CD14-positive monocyte (primary cell): ENCODE data around the gene ARHGEF16. TPM values are rescaled to one million over a fixed set of nuclear protein-coding genes. Genes with fewer than 3 reads are reported as not detected.

Experiments
- DNase-seq, 3 donors: peaks; one replicate each; pipeline ENCODE4 v3.0.0-alpha.2; 2011 to 2022
- H2AFZ ChIP-seq: 2 replicates; pipeline ENCODE4 v1.6.0; 2012; ENCODE audit warnings: mild to moderate bottlenecking, low read depth, low read length, inconsistent platforms; ENCODE audit not compliant: insufficient read depth, poor library complexity, severe bottlenecking
- H3K27ac ChIP-seq, 2 donors: 1 replicate in 1 of 2; 2 replicates in 1 of 2; pipeline ENCODE4 v1.5.1; 2012 to 2013; ENCODE audit warnings: low read length in 2 of 2, control low read depth in 1 of 2, inconsistent platforms in 1 of 2, low read depth in 1 of 2, mild to moderate bottlenecking in 1 of 2
- H3K27me3 ChIP-seq, 2 donors: one replicate each; pipeline versions ENCODE4 v1.6.0 to v1.6.1; 2011 to 2013; ENCODE audit warnings: low read length in 2 of 2; ENCODE audit not compliant: control insufficient read depth in 2 of 2, insufficient read depth in 2 of 2
- H3K36me3 ChIP-seq, 2 donors: replicated peaks in 1 of 2; 1 replicate in 1 of 2; 2 replicates in 1 of 2; pipeline versions ENCODE4 v1.5.1 to v1.6.1; 2012 to 2013; ENCODE audit warnings: low read length in 2 of 2, control low read depth in 1 of 2, inconsistent platforms in 1 of 2, mild to moderate bottlenecking in 1 of 2; ENCODE audit not compliant: insufficient read depth in 2 of 2, control insufficient read depth in 1 of 2
- H3K4me1 ChIP-seq, 2 donors: 1 replicate in 1 of 2; 2 replicates in 1 of 2; pipeline versions ENCODE4 v1.5.1 to v1.6.1; 2012 to 2013; ENCODE audit warnings: low read length in 2 of 2, control low read depth in 1 of 2, inconsistent platforms in 1 of 2, mild to moderate bottlenecking in 1 of 2, moderate library complexity in 1 of 2; ENCODE audit not compliant: insufficient read depth in 2 of 2, control insufficient read depth in 1 of 2
- H3K4me2 ChIP-seq: replicated peaks from 2 replicates; pipeline ENCODE3; 2012; ENCODE audit warnings: low read length, moderate library complexity, mild to moderate bottlenecking; ENCODE audit not compliant: poor library complexity, severe bottlenecking; ENCODE audit errors: extremely low read depth
- H3K4me3 ChIP-seq, 3 experiments: fragments of 200-600 bp in 1 of 3; sonication (generic) in 1 of 3; replicated peaks in 1 of 3; 1 replicate in 2 of 3; 2 replicates in 1 of 3; pipeline ENCODE4 v1.5.1; 2011 to 2013; ENCODE audit warnings: low read length in 3 of 3, mild to moderate bottlenecking in 3 of 3, control low read depth in 2 of 3, low read depth in 2 of 3, inconsistent platforms in 1 of 3, moderate library complexity in 1 of 3
- H3K79me2 ChIP-seq: 2 replicates; pipeline ENCODE4 v1.6.0; 2012; ENCODE audit warnings: mild to moderate bottlenecking, control low read depth, inconsistent platforms, low read length, moderate library complexity; ENCODE audit not compliant: insufficient read depth
- H3K9ac ChIP-seq: 2 replicates; pipeline ENCODE4 v1.6.0; 2017; ENCODE audit warnings: low read length, mild to moderate bottlenecking; ENCODE audit not compliant: insufficient read depth, poor library complexity, severe bottlenecking
- H3K9me3 ChIP-seq, 2 donors: replicated peaks in 1 of 2; 1 replicate in 1 of 2; 2 replicates in 1 of 2; pipeline versions ENCODE4 v1.5.1 to v1.6.1; 2012 to 2013; ENCODE audit warnings: low read length in 2 of 2, control low read depth in 1 of 2; ENCODE audit not compliant: control insufficient read depth in 1 of 2, insufficient read depth in 1 of 2
- H4K20me1 ChIP-seq: 2 replicates; pipeline ENCODE4 v1.6.0; 2012; ENCODE audit warnings: mild to moderate bottlenecking, low read length, control low read depth, moderate library complexity; ENCODE audit not compliant: insufficient read depth
- H3K27ac Mint-ChIP-seq, 7 donors: one replicate each; pipeline ENCODE4 v1.8.0; 2020; ENCODE audit warnings: mild to moderate bottlenecking in 7 of 7, mixed read lengths in 7 of 7, moderate library complexity in 6 of 7, inconsistent platforms in 2 of 7
- H3K27me3 Mint-ChIP-seq, 3 donors: one replicate each; pipeline ENCODE4 v1.8.0; 2021 to 2022; ENCODE audit warnings: low read depth in 3 of 3, mild to moderate bottlenecking in 3 of 3, mixed read lengths in 3 of 3, moderate library complexity in 3 of 3, inconsistent platforms in 1 of 3
- H3K36me3 Mint-ChIP-seq, 2 donors: one replicate each; pipeline ENCODE4 v1.8.0; 2020; ENCODE audit warnings: mixed read lengths in 2 of 2, inconsistent platforms in 1 of 2, mild to moderate bottlenecking in 1 of 2
- H3K4me1 Mint-ChIP-seq: one replicate; pipeline ENCODE4 v1.8.0; 2020; ENCODE audit warnings: mild to moderate bottlenecking, mixed read lengths
- H3K4me3 Mint-ChIP-seq, 2 donors: one replicate each; pipeline ENCODE4 v1.8.0; 2020; ENCODE audit warnings: mild to moderate bottlenecking in 2 of 2, mixed read lengths in 2 of 2, moderate library complexity in 1 of 2
- H3K9me3 Mint-ChIP-seq, 7 donors: one replicate each; pipeline ENCODE4 v1.8.0; 2020 to 2022; ENCODE audit warnings: mixed read lengths in 7 of 7, mild to moderate bottlenecking in 6 of 7, moderate library complexity in 6 of 7, inconsistent platforms in 2 of 7
- CTCF ChIP-seq: fragments of 200-600 bp; IDR thresholded peaks from one replicate; pipeline ENCODE4 v1.8.0; 2022; ENCODE audit warnings: antibody characterized with exemption, mild to moderate bottlenecking
- WGBS: methylation state at CpG from one replicate; pipeline ENCODE4 v1.1.5; 2013; ENCODE audit warnings: missing lambda C conversion rate; ENCODE audit not compliant: insufficient coverage; 5-methylcytosine and 5-hydroxymethylcytosine counted together
- intact Hi-C, 2 donors: fragments of 100-400 bp; cut with micrococcal nuclease; formaldehyde crosslinking; loops; one replicate each; pipeline versions ENCODE4 v1.15.0 to v1.15.1; 2023
- polyA plus RNA-seq, 3 donors: library from polyadenylated mRNA; depleted of rRNA in 1 of 3; unstranded in 2 of 3; stranded (reverse) in 1 of 3; fragments of 300-500 nt in 2 of 3; fragments of >200 nt in 1 of 3; fragmentation: Illumina TruSeq in 2 of 3; gene quantifications; 1 replicate in 2 of 3; 2 replicates in 1 of 3; pipeline ENCODE4 v1.2.3, GENCODE V29; 2012 to 2021

The ARHGEF16 gene
- polyA plus RNA-seq, 3 donors = not detected

GRCh38 chr1:3439346-3440299, 14.8 kb upstream of the ARHGEF16 start:
- Histone ChIP-seq H3K27me3 (no peaks in the 10 kb centered on the region), H3K4me1 (no peaks in the 10 kb centered on the region), H4K20me1 (no peaks in the 10 kb centered on the region), H3K4me3 (no peak overlapping the region), H3K27ac (no peak overlapping the region), H3K79me2 (no peaks in the 10 kb centered on the region), H3K36me3 (no peaks in the 10 kb centered on the region), H2AFZ (no peak overlapping the region), H3K9ac (no peak overlapping the region), H3K9me3 (no peaks in the 10 kb centered on the region), H3K4me2 (no peak overlapping the region)
- no peaks in the 10 kb centered on the region for H3K4me1 Mint-ChIP-seq
- peaks cover 8 to 12% (median 9%) of the 10 kb centered on the region in 3 donors for H3K27me3 Mint-ChIP-seq
- no peak overlapping the region for H3K27ac Mint-ChIP-seq
- no peak for TF ChIP-seq CTCF
- no peak overlapping the region for H3K4me3 Mint-ChIP-seq
- 89% methylated on average over 19 of the region's 27 CpGs for WGBS
- intact Hi-C loops = loop anchor here in 1 of 2 donors (10.0 kb wide), 1 partner anchor 155 kb away; no protein-coding TSS in a partner anchor
- H3K36me3 Mint-ChIP-seq = no peaks in the 10 kb centered on the region
- DNase-seq = no peak
- H3K9me3 Mint-ChIP-seq = peaks cover 0 to 1% (median 0%) of the 10 kb centered on the region in 7 donors

- Mint-ChIP-seq H3K4me1 (no peaks in the 10 kb centered on the region), H3K36me3 (no peaks in the 10 kb centered on the region), H3K27ac (peak overlapping the region in 1 of 7 donors; percentile 72), H3K4me3 (no peak overlapping the region), H3K9me3 (peaks cover 0 to 3% (median 1%) of the 10 kb centered on the region in 7 donors), H3K27me3 (peaks cover 8 to 13% (median 11%) of the 10 kb centered on the region in 3 donors)
- H3K27me3 ChIP-seq = no peaks in the 10 kb centered on the region
- H3K9me3 ChIP-seq = no peaks in the 10 kb centered on the region
- H3K36me3 ChIP-seq = no peaks in the 10 kb centered on the region
- TF ChIP-seq CTCF = no peak
- H3K9ac ChIP-seq = no peak overlapping the region
- H3K27ac ChIP-seq = no peak overlapping the region
- no peaks in the 10 kb centered on the region for H4K20me1 ChIP-seq
- 67% methylated on average over 1 of the region's 10 CpGs for WGBS
- DNase-seq = no peak
- H3K79me2 ChIP-seq = no peaks in the 10 kb centered on the region
- H3K4me2 ChIP-seq = no peak overlapping the region
- intact Hi-C loops = loop anchor here in 1 of 2 donors (10.0 kb wide), 1 partner anchor 155 kb away; no protein-coding TSS in a partner anchor
- H3K4me1 ChIP-seq = no peaks in the 10 kb centered on the region
- H3K4me3 ChIP-seq = no peak overlapping the region
- no peak overlapping the region for H2AFZ ChIP-seq
Measured at GRCh38 chr1:3440300-3440681, 14.2 kb upstream of the ARHGEF16 start.
